ENCODE data around the gene CFAP161.

CFAP161 gene

GRCh38 chr15:81183439-81183775 lies 49.3 kb downstream of the CFAP161 start:
- no peak for DNase-seq (ENCODE audit: low read depth)

- DNase-seq (ENCODE audit: low read depth), result no peak
Observed at GRCh38 chr15:81184188-81184587, 50.1 kb downstream of the CFAP161 start.

DNA sequence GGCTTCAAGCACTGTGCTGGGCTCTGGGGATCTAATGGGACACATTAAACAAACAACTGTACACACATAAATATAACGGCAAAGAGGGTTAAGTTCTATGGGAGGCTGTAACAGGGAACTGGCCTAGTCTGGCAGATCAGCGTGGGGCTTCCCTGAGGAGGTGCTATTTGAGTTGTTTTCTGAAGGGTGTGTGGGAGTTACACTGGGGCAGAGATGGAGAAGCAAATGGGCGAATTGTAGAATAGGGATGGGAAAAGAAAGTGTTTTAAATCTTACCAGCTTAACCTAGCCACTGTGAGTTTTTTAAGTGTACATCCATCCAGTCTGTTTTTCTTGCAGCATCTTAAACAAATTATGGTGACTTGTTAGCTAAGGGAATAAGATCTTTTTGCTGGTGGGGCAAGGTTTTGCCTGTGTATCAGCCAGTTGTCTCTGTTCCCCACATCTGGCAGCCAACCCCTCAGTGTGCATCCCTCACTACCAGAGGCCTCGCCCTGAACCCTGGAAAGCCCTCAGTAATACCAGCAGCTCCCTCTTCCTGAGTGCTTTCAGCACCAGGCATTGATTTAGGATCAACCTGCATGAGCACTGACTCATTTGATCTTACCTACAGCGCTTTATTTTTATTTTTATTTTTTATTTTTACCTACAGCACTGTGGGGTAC lies 51.7 kb downstream of the CFAP161 start:
- no peak for DNase-seq (ENCODE audit: low read depth)

DNA sequence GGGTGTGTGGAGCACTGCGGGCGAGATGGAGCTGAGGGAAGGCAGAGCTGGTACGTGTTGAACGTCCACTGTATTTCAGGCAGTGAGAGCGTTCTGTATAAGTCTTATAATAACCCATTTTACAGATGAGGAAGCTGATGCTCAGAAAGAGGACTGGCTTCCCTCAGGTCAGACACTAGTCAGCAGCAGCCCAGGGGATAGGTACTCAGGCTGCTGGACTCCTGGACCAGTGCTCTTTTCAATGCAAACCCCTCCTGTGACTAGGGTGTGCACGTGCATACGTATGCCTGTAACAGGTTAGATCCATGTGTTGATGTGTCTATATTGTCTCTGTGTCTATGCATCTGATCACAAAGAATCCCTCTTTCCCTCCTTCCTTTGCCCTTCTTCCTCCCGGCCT lies 54.3 kb downstream of the CFAP161 start:
- no peak for DNase-seq (ENCODE audit: low read depth)

DNA sequence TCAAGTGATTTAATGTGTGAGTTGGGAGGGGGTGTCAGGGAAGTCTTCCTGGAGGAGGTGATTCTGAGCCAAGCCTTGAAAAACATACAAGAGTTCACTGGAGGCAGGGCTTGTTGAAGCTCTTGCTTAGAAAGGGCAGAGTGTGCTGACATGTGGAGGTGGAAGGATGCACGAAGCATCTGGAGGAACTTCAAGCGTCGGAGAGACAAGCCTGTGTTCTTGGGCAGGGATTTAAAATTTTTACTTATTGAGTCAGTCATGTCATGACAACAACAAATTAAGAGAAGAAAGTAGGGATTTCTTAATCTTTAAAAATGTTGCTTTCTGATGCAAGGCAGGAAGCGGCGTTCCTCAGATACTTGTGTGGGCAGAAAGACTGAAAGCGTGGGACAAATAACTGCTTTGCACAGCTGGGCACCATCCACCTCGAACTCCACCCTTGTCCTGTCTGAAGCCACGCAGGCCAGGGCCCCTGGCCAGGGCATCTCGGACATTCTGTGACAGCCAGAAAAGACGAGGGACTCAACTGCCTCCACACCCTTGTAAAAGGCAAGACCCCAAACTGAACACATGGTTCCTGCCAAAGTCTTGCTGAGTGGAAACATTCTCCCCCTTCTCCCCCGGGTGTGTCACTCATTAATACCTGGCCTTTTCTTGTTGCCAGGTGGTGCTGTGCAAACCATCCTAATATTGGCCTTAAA lies 55.7 kb downstream of the CFAP161 start:
- no peak for DNase-seq (ENCODE audit: low read depth)

DNA sequence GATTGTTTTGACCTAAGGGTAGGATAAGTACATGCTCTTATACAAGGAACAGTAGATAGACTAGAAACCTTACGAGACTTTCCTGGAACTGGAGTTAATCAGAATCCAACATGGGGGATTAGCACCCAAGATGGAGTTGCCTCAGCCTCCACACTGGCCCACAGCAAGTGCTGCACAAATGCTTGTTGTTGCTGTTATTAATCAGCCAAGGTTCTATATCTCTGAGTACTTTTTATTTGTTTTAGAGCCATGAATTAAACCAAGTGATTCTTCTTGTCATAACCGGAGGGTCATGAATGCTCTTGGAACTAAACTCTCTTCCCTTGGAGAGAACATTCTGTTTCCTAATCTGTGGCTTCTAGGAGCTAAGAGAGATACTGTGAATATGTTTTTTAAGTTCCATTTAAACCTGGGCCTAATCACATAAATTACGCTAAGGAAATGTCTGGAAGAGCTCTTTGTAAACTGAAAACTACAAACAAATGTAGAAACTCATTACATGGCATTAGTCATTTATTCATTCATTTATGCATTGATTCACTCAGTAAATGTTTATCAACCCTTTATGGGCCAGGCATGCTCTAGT lies 56.9 kb downstream of the CFAP161 start:
- DNase-seq (ENCODE audit: low read depth), result no peak

DNA sequence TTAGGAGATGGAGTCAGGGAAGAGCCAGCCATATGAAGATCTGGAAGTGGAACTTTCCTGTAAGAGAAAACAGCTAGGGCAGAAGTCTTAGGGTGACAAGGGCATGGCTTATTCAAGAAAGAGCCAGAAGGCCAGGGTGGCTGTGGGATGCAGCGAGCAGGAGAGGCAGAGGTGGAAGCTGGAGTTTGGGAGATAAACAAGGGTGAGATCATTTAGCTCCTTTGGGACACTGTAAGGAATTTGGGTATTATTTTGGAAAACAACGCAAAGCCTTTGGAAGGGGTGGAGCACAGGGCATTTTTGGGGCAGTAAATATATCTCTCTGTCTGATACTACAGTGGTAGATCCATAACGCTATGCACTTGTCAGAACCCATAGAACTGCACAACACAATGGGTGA lies 57.6 kb downstream of the CFAP161 start:
- no peak for DNase-seq (ENCODE audit: low read depth)

DNA sequence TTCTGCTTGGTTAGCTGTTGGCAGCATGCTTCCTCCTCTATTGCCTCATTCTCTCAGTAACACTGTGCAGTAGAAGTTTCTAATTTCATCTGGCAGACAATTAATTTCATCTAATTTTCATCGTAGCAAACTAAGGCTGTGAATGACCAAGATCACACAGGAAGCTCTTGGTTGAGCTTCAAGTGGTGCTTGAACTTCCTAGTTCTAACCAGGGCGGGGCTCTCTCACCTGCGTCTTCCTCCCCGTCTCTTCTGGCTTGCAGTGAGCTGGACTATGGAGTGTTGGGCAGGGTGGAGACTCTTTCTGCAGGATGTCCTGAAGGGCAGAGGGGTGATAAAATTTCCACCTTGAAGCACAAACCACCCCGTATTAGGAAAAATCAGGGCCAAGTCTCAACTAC lies 60.7 kb downstream of the CFAP161 start:
- DNase-seq (ENCODE audit: low read depth), result no peak

DNA sequence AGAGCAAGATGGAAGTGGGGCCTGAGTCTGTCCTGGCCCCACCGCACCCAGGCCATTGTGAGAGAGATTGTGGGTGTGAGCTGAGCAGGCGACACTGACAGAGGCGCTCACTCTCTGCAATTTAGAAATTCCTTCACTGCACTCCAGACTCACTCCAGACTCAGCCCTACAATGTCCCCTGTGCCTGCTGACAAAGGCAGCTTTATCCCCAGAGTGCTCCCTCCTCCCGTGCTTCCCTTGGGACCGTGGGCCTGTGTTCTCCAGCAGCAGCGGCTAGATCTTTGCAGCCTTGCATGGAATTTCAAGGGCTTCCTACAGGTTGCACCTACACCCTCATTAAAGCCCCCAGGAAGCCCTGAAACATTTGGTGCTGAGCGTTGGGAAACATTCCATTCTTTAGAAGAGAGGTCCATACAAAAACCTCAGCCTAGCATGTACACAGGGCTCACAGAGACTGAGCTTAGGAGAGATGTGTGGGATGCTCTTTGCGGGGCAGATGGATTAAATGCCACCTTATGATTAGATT lies 61.3 kb downstream of the CFAP161 start:
- no peak for DNase-seq (ENCODE audit: low read depth)

DNA sequence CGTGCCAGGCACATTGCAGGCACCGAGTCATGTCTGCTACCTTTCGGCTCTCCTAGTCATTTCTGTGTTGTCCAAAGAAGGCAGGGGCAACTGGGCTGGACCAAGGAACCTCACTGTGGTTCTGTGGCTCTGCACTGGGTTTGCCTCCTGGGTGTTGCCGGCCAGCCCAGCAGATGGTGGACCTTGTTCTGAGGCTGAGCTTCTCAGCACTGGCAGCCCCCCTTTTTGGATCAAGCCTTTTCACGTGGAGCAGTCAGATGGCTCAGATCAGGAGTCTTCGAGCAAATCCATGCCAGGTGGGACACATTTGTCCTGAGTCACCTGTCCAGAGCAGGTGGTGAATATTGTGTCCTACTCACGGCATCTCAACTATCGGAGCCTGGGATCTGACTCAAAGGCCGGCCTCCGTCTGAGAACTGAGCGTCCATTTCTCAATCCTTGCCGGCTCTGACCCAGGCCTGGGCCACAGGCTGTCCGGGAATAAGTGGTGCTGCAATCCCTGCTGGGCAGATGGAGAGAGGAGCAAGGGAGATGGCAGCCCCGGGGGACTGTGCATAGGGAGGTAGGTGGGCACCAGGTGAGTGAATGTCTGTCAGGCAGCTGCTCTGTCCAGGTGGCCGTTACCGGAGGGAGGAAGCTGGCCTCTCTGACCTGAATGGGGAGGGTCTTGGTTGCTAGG lies 62.6 kb downstream of the CFAP161 start, which contains the start of gene IL16:
TSS of gene IL16 (plus strand) at position 304 of the 679 bp plus-strand sequence. CDS start 28,521 bp downstream, outside the sequence.
- DNase-seq (ENCODE audit: low read depth), result no peak

GRCh38 chr15:81197255-81197630 lies 63.2 kb downstream of the CFAP161 start:
- no peak for DNase-seq (ENCODE audit: low read depth)

DNA sequence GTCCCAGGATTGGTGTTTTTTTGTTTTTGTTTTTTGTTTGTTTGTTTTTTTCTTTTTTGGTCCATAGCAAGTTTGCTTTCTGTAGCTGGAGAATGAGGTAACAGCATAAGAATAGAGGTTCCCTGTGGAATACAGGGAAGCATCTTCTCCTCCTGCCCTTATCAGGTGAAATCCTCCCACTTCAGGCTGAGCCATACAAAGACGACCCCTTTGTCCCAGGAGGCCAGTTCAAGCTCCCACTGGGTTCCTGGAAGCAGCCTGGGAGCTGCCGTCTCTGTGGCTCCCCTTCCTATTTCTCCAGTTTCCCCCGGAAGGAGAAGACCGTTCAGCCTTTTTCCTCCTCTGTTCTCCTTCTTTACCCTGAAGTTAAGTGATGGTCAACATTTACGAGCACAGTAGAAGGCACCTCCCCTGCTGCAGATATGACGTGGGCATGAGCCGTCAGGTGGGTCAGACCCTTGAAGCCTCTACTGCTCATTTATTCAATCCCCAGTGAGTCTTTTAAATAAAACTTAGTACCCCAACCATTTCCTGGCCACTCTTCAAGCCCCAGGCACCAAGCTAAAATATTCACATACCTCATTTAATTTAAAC lies 63.7 kb downstream of the CFAP161 start:
- no peak for DNase-seq (ENCODE audit: low read depth)
